NCI-H446 (cell line): ENCODE measurements around the gene MSANTD1.

Experiments
- DNase-seq, 2 experiments: peaks; one replicate each; lab custom pipeline; 2025; lab: John Stamatoyannopoulos, UW

Gene MSANTD1

DNA sequence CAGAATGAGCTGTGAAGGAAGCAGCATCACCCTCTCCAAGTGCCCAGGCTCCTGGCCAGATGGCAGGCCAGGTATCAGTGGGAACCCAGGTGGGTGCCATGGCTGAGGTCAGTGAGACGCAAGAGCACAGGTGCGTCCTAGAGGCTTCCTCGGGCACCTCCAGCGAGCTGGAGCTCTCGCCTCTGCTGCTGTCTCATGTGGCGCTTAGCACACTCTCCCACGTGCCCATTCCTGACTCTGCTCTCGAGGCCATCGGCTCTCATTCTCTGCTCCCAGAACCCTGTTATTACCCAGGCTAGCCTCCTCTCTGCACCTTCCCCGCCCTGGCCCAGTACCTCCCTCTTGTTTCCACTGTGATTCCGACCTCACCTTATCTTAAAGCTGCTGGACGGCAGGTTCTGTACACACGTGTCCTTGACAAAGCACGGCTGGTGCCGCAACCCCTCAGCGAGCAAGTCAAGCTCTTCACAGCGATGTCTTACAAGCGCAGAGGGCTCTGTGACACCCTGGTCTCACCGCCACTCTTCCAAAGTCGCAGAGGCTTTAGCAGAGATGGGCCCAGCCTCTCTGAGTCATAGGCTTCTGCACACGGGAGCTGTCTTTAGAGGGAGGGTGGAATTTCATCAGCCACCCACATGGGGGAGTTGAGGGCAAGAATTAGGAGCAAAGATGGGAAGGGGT is 15.4 kb upstream of the MSANTD1 start:
- no peak for DNase-seq

DNA sequence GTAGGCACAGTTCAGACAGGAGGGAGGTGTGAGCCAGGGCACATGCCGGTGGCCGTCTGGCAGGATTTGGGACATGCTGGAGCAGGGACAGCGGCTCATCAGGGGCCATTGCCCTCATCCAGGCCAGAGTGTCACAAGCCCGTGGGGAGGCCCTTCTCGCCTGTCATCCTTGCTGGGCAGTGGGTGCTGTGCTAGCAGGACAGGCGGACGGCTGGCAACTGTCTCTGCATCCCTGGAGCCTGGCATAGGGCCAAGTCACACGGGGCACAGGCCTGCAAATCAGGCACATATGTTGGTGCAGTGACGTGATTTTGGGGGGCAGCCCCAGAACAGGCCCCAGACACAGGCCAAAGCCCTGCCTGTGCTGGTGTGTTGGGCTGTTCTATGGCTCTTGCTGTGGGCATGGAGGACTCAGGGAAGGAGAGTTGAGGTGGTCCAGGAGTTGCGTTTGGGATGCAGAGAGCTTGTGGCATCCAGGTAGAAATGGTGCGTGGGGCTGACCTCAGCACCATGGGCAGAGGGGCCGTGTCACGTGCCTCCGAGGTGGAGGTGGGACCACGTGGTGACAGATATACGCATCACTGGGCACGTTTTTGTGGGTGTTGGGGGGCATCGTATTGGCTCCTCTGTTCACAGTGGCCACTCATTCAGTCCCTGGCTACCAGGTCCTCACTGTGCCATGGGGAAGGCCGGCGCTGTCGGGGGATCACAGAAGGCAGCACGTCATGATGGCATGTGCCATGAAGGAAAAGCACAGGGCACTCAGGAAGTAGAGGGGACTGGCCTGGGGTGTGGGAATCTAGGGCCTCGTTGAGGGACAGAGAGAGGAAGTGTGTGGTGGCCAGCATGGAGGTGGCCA is 14.6 kb upstream of the MSANTD1 start:
- DNase-seq = no peak

DNA sequence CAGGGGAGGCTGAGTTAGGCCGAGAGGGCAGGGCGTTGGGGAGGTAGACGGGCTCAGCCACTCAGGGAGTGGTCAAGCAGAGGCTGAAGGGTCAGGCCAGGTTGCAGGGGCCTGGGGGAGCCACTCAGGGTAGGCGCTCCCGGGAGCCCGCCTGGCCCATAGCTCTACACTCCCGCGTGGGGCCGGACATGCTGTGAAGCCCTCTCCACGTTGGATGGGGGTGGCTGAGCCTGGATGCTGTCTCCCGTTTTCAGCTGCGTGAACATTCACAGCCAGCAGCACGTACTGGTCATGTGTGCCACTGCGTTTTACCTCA is 14.0 kb upstream of the MSANTD1 start:
- no peak for DNase-seq

DNA sequence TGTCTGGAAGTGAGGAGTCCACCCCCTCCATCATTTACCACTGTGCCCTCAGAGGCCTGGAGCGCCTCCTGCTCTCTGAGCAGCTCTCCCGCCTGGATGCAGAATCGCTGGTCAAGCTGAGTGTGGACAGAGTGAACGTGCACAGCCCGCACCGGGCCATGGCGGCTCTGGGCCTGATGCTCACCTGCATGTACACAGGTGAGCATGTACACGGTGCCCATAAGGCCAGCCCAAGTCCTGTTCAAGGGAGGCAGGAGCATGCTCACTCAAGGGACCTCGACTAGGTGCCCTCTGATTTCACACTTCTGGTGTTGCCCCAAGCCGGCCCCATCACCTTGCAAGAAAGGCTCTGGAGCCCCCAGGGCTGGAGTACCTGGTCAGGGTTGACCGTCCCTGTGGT is 13.4 kb upstream of the MSANTD1 start:
- DNase-seq = no peak

DNA sequence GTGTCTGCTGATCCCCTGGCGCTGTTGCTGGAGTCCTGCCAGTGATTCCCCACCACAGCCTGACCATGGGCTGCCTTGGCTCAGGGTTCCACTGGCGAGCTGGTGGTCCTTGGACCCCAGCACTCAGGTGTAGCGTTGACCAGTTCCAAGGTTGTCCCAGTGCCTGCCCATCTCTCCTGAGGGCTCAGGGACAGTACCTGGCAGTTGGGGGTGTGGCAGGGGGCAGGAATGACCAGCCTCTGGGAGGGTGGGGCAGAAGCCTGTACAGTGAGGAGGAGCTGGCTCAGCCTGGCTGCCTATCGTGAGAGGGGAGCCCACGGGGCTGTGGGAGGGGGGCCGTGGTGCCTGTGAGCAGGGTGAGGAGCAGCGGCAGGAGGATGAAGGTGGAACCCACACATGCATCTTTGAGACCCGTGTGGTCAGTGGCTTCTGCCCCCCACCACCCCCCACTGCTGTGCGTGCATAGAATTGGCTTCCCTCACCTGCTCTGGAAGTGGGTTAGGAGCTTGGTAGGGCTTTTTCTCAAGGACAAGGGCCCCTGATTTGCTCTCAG is 12.6 kb upstream of the MSANTD1 start:
- DNase-seq = no peak

DNA sequence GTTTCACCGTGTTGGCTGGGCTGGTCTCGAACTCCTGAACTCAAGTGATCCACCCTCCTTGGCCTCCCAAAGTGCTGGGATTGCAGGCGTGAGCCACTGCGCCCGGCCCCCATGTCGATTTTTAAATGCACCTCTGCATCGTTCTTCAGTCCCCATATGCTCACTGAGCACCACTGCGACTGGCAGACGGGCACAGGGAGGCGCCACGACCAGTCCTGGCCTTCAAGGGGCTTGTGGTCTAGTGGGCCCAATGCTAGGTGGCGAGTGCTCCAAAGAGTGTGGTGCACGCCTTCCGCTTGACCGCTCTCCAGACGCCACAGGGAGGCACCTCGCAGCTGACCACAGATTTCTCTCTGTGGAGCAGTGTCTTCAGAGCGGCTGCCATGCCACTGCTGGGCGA is 11.7 kb upstream of the MSANTD1 start:
- no peak for DNase-seq

DNA sequence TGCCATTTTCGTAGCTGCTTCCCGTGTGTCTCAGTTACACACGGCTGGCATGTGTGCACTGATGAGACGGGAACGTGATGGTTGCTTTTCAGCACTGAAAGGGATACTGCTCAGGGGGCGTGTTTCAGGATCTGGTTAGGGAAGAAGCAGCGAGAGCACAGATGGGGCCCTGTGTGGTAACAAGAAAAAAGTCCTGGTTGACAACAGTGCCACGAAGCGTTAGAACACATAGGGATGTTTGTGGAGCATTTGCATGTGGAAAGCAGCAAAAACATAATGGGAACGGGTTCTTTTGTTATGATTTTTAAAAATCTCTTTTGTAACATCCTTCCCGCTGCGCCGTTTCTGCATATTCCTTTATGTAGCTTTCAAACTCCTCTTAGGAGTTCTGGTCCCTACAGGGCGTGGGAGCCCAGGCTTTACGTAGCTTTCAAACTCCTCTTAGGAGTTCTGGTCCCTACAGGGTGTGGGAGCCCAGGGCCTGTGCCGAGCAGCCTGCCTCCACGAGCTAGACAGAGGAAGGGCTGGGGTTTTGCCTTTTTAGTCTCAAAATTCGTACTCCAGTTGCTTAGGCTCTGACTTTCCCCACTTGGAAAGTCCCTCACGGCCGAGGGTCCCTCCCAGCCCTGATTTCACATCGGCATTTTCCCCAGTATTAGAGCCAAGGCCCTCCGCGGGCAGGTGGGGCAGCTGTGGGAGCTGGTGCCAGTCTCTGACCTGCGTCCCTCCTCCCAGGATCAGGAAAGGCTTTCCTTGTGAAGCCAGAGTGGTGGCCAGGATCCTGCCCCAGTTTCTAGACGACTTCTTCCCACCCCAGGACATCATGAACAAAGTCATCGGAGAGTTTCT is 11.0 kb upstream of the MSANTD1 start:
- no peak for DNase-seq

DNA sequence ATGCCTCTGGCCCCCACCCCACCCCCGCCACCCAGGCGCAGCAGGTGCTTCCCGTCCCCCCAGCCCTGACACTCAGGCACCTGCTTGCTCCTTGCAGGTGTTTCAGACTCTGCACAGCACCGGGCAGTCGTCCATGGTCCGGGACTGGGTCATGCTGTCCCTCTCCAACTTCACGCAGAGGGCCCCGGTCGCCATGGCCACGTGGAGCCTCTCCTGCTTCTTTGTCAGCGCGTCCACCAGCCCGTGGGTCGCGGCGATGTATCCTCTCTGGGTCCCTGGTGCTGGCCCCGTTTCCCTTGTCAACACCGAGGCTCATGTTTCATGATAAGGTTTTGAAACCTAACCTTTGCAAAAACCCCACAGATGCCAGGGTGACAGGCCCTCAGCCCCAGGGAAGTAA is 10.2 kb upstream of the MSANTD1 start:
- DNase-seq = no peak

DNA sequence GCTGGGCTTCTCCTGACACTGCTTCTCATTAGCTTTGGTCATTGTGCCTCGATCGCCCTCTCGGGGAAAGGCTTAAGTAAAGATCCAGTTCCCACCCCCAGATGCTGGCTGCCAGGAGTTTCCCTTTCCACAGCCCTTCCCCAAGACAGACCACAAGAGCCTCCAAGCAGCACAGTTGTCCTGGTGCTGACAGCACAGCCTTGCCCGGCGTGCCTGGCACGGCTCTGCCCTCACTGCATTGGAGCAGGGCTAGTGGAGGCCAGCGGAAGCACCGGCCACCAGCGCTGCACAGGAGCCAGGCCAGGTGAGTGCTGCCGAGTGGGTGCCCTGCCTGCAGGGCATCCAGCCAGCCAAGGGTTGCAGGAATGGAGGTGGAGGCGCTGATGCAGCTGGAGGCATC is 9.7 kb upstream of the MSANTD1 start:
- DNase-seq = no peak

DNA sequence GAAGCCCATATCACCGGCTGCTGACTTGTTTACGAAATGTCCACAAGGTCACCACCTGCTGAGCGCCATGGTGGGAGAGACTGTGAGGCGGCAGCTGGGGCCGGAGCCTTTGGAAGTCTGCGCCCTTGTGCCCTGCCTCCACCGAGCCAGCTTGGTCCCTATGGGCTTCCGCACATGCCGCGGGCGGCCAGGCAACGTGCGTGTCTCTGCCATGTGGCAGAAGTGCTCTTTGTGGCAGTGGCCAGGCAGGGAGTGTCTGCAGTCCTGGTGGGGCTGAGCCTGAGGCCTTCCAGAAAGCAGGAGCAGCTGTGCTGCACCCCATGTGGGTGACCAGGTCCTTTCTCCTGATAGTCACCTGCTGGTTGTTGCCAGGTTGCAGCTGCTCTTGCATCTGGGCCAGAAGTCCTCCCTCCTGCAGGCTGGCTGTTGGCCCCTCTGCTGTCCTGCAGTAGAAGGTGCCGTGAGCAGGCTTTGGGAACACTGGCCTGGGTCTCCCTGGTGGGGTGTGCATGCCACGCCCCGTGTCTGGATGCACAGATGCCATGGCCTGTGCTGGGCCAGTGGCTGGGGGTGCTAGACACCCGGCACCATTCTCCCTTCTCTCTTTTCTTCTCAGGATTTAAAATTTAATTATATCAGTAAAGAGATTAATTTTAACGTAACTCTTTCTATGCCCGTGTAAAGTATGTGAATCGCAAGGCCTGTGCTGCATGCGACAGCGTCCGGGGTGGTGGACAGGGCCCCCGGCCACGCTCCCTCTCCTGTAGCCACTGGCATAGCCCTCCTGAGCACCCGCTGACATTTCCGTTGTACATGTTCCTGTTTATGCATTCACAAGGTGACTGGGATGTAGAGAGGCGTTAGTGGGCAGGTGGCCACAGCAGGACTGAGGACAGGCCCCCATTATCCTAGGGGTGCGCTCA is 8.7 kb upstream of the MSANTD1 start:
- no peak for DNase-seq

DNA sequence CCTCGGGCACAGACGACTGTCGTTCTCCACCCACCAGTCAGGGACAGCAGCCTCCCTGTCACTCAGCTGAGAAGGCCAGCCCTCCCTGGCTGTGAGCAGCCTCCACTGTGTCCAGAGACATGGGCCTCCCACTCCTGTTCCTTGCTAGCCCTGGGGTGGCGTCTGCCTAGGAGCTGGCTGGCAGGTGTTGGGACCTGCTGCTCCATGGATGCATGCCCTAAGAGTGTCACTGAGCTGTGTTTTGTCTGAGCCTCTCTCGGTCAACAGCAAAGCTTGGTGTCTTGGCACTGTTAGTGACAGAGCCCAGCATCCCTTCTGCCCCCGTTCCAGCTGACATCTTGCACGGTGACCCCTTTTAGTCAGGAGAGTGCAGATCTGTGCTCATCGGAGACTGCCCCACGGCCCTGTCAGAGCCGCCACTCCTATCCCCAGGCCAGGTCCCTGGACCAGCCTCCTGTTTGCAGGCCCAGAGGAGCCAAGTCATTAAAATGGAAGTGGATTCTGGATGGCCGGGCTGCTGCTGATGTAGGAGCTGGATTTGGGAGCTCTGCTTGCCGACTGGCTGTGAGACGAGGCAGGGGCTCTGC is 7.9 kb upstream of the MSANTD1 start:
- DNase-seq = no peak

DNA sequence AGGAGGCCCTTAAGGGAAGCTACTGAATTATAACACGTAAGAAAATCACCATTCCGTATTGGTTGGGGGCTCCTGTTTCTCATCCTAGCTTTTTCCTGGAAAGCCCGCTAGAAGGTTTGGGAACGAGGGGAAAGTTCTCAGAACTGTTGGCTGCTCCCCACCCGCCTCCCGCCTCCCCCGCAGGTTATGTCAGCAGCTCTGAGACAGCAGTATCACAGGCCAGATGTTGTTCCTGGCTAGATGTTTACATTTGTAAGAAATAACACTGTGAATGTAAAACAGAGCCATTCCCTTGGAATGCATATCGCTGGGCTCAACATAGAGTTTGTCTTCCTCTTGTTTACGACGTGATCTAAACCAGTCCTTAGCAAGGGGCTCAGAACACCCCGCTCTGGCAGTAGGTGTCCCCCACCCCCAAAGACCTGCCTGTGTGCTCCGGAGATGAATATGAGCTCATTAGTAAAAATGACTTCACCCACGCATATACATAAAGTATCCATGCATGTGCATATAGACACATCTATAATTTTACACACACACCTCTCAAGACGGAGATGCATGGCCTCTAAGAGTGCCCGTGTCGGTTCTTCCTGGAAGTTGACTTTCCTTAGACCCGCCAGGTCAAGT is 6.9 kb upstream of the MSANTD1 start:
- no peak for DNase-seq

DNA sequence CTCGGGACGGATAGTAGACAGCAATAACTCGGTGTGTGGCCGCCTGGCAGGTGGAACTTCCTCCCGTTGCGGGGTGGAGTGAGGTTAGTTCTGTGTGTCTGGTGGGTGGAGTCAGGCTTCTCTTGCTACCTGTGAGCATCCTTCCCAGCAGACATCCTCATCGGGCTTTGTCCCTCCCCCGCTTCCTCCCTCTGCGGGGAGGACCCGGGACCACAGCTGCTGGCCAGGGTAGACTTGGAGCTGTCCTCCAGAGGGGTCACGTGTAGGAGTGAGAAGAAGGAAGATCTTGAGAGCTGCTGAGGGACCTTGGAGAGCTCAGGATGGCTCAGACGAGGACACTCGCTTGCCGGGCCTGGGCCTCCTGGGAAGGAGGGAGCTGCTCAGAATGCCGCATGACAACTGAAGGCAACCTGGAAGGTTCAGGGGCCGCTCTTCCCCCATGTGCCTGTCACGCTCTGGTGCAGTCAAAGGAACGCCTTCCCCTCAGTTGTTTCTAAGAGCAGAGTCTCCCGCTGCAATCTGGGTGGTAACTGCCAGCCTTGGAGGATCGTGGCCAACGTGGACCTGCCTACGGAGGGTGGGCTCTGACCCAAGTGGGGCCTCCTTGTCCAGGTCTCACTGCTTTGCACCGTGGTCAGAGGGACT is 5.7 kb upstream of the MSANTD1 start:
- DNase-seq = no peak

DNA sequence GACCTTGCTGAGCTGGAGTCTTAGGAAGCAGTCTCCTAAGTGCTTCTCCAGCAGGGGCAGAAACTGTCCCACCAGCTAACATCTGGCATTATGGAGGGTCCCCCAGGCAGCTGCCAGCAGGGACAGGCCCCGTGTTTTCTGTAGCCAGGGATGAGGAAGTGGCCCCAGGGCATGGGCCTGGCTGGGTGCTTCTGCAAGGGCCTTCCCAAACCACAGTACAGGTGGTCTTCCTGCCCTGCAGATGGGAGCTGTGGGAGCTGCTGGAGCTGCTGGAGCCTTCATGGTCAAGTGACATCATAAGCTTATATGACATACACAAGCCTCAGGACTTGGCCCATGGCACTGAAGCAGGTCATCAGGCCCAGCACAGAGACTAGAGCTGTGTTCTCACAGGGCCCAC is 5.0 kb upstream of the MSANTD1 start:
- DNase-seq = no peak

DNA sequence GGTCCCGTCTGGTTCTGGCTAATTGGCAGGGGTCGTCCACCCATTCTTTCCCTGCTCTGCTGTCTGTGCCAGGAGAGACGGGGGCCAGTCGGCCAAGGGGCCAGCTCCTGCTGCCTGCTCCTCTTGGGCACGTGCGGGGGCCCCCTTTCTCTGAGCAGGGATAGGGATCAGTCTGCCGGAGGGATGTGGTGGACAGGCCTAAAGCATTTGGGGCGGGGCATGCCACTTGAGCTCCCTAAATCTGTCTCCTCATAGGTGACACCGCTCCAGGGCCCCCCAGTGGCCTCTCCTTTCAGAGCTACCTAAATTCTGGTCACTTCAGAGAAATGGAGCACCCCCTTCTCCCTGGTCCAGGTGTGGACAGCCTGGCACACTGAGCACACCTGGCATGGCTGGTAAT is 4.2 kb upstream of the MSANTD1 start:
- no peak for DNase-seq

DNA sequence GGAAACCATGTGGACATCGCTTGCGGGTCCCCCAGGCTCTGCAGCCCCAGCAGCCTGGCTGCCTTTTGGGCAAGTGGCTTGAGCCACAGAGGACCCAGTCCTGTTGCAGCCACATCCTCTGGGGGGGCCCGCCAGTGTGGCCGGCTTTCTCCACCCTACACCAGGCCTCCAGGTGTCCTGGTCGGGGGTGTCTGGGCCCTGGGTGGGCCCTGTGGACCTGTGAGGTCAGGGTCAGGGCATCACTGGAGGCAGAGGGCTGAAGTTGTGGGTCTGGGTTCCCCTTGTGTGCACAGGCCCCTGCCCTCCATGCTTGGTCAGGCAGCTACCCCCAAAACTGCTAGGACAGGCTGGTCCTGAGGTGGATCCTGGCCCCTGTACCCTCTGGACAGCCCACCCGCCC is 3.3 kb upstream of the MSANTD1 start:
- DNase-seq = no peak

DNA sequence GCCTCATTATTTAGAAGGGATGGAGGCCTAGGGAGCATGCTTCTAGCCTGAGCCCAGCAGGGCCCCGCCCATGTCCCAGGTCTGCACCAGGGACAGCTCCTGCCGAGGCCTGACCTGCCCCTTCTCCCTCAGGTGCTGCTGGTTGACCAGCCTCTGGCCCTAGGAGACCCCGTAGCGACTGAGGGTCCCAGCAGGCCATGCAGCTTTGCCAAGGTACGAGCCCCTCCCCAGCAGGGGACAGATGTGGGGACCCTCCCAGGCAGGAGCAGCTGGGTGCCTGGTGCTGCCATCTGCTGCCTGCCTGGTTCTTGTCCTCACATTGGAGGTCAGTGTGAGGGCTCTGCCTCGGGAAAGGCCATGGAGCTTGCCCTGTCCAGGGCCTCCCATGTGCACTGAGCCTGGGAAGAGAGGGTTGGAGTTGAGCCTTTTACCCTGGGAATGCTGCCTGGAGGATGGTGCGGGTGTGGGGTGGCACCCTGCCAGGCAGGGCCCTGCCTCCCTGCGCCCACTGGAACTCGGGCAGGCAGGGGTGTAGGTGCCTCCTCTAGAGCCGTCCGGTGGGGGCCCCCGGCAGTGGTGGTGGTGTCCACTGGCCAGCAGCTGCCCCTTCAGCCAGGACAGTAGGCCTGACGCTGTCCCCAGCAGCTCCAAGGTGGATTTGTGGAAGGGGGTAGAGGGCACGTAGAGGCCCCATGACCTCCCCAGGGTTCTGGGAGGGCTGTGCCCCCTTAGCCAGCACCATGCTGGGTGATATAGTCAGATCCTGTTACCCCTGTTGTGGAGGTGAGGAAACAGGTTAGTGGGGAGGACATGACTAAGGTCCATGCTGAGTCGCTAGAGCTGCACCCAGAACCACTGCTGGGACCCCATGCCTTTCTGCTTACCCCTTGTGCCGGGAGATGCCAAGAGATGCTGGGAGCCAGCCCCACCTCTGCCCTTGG is 2.2 kb upstream of the MSANTD1 start:
- no peak for DNase-seq

DNA sequence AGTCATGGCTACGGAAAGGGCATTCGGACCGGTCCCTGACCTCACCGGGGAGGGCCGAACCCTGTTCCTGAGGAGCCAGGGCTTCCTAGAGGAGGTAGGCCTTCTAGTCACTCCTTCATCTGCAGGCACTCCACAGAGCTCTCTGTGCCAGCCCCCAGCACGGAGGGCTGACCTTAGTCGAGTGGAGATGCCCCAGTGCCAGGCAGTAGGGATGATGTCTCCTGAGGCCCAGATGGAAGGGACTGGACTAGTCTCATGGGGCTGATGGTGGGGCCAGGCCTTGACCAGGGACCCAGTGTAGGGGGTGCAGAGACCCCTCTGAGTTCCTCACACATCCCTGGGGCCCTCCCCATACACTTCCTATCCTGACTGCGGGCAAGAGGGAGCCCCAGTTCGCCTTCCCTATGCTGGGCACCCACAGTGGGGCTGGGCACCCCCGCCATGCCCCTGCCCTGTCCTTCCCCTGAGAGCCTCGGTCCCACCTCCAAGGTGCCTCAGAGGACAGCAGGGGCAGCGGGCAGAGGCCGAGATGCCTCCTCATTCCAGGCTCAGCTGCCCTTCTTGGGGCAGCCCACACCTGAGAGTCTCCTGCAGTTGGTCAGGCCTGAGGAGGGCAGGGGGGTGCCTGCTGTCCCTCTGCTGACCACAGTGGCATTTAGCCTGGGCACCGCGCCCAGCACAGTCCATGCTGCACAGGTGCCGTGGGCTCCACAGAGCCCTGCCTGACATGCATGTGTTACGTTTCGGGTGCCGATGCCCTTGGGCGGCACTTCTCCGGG is 1.4 kb upstream of the MSANTD1 start:
- no peak for DNase-seq
